ENCODE data around the gene C3orf52.
A peak's percentile ranks its signal among the peaks of the same experiment; 100 is the strongest.
"Not testable (repeated sequence)": the region's sequence is repeated elsewhere in the genome, so short reads cannot be mapped to it uniquely, and the experiment has no call there.

Gene C3orf52

GRCh38 chr3:112086076-112086854, at the start of gene C3orf52:
TSS of gene C3orf52 (plus strand) at chr3:112086389. CDS start at chr3:112086408, 19 bp downstream.
- DNase-seq (ENCODE audit: low spot score): peak; percentile 91

- not testable (repeated sequence) for DNase-seq (ENCODE audit: low spot score)
These were observed 49.0 kb upstream of the C3orf52 start for GRCh38 chr3:112037194-112037593.

- DNase-seq (ENCODE audit: low spot score): no peak
These were observed 47.3 kb upstream of the C3orf52 start for GRCh38 chr3:112038863-112039262.

- DNase-seq (ENCODE audit: low spot score): no peak
These were observed 44.9 kb upstream of the C3orf52 start for GRCh38 chr3:112041321-112041720.

GRCh38 chr3:112042842-112043280, 43.3 kb upstream of the C3orf52 start:
- DNase-seq (ENCODE audit: low spot score): peak; percentile 92

GRCh38 chr3:112043621-112044201, 42.5 kb upstream of the C3orf52 start:
- DNase-seq (ENCODE audit: low spot score): peak; percentile 77

GRCh38 chr3:112046599-112046998, 39.6 kb upstream of the C3orf52 start:
- no peak for DNase-seq (ENCODE audit: low spot score)

GRCh38 chr3:112047264-112047663, 38.9 kb upstream of the C3orf52 start:
- no peak for DNase-seq (ENCODE audit: low spot score)

GRCh38 chr3:112048911-112049310, 37.3 kb upstream of the C3orf52 start:
- no peak for DNase-seq (ENCODE audit: low spot score)

- DNase-seq (ENCODE audit: low spot score): no peak
These were observed 33.0 kb upstream of the C3orf52 start for GRCh38 chr3:112053229-112053628.

- no peak for DNase-seq (ENCODE audit: low spot score)
These were observed 29.7 kb upstream of the C3orf52 start for GRCh38 chr3:112056451-112056929.

- DNase-seq (ENCODE audit: low spot score): no peak
These were observed 26.7 kb upstream of the C3orf52 start for GRCh38 chr3:112059497-112059896.

GRCh38 chr3:112061152-112061551, 25.0 kb upstream of the C3orf52 start:
- no peak for DNase-seq (ENCODE audit: low spot score)

GRCh38 chr3:112072387-112073060, 13.7 kb upstream of the C3orf52 start:
- DNase-seq (ENCODE audit: low spot score): not testable (repeated sequence)

GRCh38 chr3:112074006-112074405, 12.2 kb upstream of the C3orf52 start:
- no peak for DNase-seq (ENCODE audit: low spot score)

GRCh38 chr3:112074616-112075497, 11.3 kb upstream of the C3orf52 start:
- peak; percentile 86 for DNase-seq (ENCODE audit: low spot score)

- no peak for DNase-seq (ENCODE audit: low spot score)
These were observed 7.8 kb upstream of the C3orf52 start for GRCh38 chr3:112078125-112079083.

GRCh38 chr3:112083239-112083638, 3.0 kb upstream of the C3orf52 start:
- no peak for DNase-seq (ENCODE audit: low spot score)

GRCh38 chr3:112084980-112085705, 1.0 kb upstream of the C3orf52 start:
- no peak for DNase-seq (ENCODE audit: low spot score)

- no peak for DNase-seq (ENCODE audit: low spot score)
These were observed 484 bp upstream of the C3orf52 start for GRCh38 chr3:112085735-112086075.
